CD4-positive, alpha-beta T cell treated with Interleukin-6 at 100 ng/mL for 8 hours (primary cell): Measurements from ENCODE around the gene COX6A2.

Experiments used
- DNase-seq: peaks from one replicate; pipeline ENCODE4 v3.0.0-alpha.2; 2020; ENCODE audit warnings: mixed read lengths, low spot score

The COX6A2 gene

DNA sequence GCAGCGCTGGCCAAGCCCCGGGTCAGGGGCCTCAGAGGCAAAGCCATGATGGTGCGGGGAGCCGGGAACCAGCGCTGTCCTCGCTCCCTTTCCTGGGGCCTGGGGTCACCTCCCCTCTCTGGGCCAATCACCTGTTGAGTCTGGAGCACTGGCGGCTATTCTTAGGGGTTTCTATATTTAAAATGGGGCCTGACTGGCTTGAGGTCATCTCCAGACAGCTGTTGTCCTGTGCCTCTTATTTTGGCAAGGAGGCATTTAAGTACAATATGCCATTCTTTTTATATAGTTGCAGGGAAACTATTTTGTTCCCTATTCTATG is at the start of gene COX6A2:
Gene COX6A2 (minus strand): TSS at position 82 of the 319 bp plus-strand sequence. CDS start 35 bp downstream, at position 47.
- DNase-seq = no peak

DNA sequence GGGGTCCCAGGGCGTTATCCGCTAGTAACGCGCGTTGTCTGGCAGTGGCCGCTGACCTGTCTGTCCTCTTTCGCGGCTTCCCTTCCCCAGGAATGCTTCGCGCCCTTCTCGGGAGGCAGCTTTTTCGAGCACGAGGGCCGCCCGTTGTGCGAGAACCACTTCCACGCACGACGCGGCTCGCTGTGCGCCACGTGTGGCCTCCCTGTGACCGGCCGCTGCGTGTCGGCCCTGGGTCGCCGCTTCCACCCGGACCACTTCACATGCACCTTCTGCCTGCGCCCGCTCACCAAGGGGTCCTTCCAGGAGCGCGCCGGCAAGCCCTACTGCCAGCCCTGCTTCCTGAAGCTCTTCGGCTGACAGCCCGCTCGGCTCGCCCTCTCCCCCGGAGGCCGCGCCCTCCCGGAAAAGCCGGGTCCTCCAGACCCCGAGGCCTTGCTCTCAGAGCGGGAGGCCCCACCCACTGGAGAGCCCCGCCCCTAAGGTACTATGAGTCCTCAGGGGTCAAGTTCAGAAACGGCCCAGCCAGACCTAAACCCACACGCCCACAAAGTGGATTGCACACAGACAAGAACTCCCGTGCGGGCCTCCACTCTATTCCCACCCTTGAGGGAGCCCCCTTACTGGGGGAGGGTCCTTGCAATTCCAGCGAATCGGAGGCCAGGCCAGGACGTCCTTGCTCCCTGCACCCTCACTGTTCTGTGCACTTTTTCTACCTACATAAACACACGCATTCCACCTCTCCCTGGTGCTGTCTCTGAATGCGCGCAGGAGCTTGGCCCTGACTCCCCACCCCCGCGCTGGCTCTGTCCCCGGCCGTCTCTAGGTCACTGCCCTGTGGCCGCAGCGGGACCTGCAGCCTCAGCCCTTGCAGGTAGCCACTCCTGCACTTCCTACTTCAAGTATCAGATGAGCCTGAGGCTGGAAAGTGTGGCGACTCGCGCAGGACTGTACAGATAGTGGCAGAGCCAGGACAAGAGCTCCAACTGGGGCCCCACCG is 49.4 kb upstream of the COX6A2 start:
- DNase-seq = peak; percentile 27

DNA sequence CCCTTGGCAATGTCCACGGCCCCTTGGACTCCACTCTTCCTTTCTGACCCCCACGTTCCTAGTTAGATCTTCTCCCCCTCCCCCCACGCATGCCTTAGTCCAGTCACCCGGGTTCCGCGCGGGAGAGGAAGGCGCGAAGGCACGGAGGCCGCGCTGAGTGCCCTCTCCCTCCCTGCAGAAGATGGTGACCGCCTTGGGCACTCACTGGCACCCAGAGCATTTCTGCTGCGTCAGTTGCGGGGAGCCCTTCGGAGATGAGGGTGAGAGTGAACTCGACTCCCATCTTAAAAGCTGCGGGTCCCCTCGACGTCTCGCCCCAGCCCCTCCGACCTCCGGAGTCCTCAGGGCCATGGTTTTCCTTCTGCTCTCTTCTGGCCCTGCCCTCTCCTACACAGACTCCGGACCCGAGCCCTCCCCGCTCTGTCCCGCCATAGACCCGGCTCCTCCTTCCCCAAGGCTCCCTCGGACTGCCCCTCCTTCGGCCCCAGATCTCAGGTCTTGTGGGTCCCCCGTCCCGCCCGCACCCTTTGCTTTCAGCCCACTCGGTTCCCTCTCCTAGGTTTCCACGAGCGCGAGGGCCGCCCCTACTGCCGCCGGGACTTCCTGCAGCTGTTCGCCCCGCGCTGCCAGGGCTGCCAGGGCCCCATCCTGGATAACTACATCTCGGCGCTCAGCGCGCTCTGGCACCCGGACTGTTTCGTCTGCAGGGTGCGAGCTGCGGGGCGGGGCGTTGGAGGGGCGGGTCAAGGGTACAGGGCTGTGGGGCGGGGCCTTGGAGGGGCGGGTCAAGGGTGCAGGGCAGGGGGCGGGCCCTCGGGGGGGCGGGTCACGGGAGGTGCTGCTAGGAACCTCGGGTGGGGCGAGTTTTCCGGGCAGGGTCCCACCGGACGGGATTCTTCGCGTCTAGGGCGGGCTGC is 48.4 kb upstream of the COX6A2 start:
- peak; percentile 93 for DNase-seq

DNA sequence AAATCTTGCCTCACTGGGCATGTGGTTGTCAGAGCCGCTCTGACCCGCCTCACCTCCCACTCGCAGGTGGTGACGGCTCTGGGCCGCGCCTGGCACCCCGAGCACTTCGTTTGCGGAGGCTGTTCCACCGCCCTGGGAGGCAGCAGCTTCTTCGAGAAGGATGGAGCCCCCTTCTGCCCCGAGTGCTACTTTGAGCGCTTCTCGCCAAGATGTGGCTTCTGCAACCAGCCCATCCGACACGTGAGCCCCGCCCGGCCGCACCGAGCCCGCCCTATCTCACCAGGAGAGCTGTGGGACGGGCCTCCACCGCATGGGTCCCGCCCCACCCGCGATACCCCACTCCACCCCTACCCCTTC is 47.8 kb upstream of the COX6A2 start:
- DNase-seq = no peak

DNA sequence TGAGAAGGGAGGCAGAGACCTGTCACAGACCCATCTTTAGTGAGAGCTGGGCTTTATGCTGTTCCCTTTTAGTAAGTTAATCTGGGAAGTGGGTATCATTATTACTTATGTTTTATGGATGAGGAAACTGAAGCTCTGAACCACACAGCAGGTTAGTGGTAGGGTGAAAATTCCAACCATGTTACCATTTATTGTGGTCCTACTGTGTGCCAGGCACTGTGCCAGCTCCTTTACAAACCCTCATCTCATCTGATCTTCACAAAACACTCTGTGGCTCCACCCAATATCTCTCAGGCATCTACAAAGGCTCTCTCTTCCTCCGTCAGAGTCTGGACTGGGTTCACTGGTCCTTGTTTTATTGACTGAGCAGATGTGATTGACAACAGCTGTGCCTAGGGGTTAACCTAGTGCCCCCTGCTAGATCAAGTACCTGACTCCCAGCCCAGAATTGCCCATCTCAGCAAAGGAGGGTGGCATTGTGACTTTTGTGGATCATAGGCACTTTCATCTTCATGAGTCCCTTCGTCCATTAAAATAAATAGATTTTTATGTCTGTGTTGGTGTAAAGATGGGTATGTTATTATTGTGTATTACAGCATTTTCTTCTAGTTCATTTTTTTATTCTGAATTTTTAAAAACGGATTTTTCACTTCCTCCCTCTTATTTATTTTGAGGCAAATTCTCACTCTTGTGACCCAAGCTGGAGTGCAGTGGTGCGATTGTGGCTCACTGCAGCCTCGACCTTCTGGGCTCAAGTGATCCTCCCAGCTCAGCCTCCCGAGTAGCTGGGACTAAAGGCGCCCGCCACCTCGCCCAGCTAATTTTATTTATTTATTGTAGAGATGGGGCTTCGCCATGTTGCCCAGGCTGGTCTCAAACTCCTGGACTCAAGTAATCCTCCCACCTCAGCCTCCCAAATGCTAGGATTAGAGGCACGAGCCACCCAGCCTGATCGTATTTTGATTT is 46.9 kb upstream of the COX6A2 start:
- no peak for DNase-seq

DNA sequence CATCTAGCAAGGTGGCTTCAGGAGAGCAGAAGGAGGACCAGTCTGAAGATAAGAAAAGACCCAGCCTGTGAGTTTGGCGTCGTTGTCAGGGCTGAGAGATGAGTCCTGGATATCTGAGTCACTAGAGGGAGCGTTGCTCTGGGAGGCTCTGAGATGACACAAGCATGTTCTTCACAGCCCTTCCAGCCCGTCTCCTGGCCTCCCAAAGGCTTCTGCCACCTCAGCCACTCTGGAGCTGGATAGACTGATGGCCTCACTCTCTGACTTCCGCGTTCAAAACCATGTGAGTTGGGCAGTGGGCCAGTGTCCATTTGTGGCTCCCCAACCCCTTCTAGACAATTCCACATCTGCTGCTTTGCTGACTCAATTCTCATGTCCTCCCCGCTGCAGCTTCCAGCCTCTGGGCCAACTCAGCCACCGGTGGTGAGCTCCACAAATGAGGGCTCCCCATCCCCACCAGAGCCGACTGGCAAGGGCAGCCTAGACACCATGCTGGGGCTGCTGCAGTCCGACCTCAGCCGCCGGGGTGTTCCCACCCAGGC is 46.1 kb upstream of the COX6A2 start:
- no peak for DNase-seq

DNA sequence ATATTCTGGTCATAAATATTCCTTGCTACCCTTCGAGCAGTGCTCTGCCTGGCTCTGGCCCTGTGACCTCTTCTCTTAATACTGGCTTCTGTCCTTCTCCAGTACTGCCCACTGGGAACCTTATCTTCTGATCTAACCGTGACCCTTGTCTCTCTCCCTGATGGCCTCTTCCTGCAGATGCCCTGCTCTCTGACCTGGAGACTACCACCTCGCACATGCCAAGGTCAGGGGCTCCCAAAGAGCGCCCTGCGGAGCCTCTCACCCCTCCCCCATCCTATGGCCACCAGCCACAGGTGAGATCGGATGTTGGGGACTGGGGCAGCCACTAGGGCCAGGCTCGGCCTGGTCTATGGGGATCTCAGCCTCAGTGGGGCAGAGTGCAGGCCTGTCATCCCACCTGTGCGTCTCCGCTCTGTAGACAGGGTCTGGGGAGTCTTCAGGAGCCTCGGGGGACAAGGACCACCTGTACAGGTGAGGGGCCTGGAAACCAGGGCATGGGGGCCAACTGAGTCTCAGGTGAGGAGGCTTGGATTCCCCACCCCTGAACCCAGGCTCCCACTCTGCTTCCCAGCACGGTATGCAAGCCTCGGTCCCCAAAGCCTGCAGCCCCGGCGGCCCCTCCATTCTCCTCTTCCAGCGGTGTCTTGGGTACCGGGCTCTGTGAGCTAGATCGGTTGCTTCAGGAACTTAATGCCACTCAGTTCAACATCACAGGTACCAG is 45.3 kb upstream of the COX6A2 start:
- DNase-seq = no peak

DNA sequence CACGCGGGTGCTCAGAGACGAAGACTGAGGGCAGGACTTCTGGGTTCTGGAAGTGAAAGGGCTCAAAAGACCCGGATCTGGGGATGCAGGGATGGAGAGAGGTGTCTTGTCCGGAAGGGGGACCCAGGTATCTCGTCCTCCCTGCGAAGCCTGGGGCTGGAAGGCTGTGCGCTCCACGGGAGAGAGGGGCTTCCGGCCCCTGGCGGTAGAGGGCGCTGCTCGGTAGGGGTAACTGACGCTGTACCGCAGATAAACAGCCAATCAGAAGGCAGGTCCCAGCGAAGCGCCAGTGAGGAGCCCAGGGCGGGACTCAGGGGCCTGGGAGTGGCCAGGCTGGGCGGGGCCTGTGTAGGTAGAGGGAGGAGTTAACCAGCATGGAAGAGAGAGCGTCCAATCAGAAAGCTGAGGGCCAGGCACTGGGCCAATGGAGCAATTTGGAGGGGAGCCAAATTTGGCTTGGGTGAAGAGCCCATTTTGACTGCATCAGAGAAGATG is 44.6 kb upstream of the COX6A2 start:
- no peak for DNase-seq

DNA sequence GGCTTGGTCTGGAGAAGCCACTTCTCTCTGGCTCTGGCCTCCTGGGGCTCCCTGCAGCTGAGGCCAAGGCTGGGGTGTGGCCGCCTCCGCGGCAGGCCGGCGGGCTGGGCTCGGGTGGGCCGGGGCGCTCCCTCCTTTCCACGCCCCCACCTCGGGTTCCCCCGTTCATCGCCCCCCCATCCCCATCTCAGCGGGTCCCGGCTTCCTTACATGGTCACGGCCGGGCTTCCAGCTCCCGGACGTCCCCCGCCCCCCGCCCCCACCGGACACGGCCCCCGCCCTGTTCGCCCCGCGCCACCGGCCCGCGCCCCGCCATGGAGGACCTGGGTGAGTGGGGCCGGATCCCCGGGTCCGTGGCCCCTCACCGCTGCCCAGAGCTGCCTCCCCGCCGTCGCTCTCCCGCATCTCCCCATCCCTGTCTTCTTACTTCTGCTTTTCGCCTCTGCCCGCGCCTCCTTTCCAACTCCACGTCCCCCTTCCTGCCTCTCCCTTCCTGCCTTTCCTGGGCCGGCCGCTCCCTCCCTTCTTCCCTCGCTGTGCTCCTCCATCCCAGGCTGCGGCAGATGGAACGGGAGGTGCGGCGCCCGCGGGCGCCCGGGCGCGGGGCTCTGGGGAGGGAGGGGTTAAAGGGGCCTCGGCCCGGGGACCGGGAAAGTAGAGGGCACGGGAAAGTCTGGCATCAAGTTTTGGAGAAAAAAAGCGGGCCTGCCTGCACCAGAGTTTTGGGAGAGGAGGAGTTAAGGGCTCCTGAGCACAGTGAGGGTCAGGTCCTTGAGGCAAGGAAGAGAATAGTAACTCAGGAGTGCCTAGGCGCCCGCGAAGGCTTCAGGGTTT is 43.9 kb upstream of the COX6A2 start, which contains the start of gene TGFB1I1:
Gene TGFB1I1 (plus strand): TSS at position 278 of the 834 bp plus-strand sequence. CDS start 37 bp downstream, at position 315.
- DNase-seq = no peak

DNA sequence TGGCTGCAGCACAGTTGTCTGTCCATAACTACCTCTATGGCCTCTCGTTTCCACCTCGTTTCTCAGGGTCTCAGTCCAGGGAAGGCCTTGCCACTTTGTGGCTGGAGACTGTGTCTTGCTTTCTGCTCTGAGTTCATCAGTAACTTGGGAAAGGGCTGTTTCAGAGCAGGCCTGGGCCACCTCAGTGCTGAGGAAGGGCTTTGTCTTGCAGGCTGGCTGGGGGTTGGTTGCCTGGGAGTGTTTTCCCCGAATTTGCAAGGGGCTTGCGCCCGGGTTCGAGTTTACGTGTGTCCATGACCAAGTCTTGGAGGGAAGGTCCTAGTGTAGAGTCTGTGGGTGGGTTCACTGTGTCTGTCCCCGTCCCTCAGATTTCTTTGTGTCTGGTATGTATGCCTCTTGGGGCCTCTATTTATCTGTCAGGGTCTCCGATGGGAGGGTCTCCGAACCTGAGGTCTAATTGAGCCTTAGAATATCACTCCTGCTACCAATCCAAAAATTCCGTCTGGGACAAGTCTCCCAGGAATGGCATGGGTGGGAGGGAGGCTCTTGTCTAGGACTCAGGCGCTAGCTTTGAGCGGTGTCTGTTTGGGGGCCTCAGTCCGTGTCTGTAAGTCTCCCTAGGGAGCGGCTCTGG is 43.2 kb upstream of the COX6A2 start:
- DNase-seq = no peak

DNA sequence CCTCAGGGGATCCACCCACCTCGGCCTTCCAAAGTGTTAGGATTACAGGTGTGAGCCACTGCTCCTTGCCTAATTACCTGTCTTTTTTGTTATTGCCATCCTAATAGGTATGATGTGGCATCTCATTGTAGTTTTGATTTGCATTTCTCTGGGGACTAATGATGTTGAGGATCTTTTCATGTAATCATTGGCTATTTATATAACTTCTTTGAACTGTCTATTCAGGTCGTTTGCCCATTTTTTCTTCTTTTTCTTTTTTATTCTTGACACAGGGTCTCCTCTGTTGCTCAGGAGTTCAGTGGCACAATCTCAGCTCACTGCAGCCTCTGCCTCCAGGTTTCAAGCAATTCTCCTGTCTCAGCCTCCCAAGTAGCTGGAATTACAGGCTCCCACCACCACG is 42.5 kb upstream of the COX6A2 start:
- DNase-seq = no peak

DNA sequence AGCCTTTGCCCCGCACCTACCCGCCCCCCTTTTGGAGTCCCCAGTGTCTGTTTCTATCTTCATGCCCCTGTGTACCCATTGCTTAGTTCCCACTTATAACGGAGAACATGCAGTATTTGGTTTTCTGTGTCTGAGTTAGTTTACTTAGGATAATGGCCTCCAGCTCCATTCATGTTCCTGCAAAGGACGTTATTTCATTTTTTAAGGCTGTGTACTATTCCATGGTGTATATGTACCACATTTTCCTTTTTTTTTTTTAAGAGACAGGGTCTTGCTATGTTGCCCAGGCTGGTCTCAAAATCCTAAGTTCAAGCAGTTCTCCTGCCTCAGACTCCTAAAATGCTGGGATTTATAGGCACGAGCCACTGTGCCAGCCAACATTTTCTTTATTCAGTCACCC is 39.7 kb upstream of the COX6A2 start:
- no peak for DNase-seq

DNA sequence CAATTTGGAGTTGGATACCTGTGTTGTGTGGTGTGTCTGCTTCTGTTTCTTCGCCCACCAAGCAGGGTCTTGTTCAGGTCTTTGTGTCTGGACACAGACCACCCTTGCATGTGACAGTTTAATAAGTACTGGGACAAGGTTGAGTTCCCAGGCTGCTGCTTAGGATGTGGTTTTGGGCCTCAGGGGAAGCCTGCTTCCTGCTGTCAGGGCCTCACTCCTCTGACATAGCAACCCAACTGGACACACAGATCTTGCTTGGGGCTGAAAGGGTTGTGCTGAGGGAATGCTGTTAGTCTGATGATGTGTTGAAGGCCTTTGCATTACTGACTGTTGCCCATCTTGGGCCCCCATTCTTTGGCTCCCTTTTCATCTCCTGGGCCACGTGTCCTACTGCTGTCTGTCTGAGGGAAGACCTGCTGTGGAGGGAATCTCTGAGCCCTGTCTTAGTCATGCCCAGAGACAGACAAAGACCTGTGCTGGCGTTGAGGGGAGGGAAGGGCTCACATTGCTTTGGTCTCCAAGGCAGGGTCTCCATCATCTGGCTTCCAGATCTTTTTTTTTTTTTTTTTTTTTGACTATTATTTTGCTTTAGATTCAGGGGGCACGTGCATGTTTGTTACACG is 39.1 kb upstream of the COX6A2 start:
- peak; percentile 42 for DNase-seq

DNA sequence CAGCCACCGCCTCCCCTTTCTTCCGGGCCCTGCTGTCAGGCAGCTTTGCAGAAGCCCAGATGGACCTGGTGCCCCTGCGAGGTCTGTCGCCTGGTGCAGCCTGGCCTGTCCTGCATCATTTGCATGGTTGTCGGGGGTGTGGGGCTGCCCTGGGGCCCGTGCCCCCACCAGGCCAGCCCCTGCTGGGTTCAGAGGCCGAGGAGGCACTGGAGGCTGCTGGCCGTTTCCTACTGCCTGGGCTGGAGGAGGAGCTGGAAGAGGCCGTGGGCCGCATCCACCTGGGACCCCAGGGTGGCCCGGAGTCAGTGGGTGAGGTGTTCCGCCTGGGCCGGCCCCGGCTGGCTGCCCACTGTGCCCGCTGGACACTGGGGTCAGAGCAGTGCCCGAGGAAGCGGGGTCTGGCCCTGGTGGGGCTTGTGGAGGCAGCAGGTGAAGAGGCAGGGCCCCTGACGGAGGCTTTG is 38.3 kb upstream of the COX6A2 start:
- DNase-seq = no peak

DNA sequence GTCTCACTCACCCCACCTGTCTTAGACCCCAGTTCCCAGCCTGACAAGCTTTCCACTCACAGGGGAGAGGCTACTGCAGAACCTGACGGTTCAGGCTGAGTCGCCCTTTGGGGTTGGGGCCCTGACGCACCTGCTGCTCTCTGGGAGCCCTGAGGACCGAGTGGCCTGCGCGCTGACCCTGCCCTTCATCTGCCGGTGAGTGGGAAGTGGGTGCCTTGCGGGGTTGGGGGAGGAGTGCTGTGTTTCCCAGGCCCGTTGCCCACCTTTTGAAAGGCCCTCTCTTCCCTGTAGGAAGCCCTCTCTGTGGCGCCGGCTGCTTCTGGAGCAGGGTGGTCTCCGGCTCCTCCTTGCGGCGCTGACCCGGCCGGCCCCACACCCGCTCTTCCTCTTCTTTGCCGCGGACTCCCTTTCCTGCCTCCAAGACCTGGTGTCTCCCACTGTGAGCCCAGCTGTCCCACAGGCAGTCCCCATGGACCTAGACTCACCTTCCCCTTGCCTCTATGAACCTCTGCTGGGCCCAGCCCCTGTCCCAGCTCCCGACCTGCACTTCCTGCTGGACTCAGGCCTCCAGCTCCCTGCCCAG is 37.7 kb upstream of the COX6A2 start:
- DNase-seq = no peak

DNA sequence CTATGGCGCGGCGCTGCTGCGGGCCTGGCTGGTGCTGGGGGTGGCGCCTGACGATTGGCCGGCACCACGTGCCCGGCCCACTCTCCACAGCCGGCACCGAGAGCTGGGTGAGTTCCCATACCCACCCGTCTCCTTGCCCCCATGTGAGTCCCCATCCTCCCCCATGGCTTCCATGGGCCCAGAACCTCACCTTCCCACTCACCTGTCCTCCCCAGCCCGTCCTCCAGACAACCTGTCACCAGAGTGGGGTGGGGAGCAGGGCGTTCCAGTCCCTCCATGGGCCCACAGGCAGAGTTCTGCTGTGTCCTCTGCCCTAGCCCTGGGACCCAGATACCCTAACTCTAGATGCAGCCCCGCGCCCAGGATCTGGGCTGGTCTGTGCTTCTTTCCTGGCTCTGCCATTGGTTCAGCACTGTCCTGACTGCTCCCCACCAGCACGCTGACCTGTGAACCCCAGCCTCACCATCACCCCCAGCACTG is 36.7 kb upstream of the COX6A2 start:
- DNase-seq = no peak

DNA sequence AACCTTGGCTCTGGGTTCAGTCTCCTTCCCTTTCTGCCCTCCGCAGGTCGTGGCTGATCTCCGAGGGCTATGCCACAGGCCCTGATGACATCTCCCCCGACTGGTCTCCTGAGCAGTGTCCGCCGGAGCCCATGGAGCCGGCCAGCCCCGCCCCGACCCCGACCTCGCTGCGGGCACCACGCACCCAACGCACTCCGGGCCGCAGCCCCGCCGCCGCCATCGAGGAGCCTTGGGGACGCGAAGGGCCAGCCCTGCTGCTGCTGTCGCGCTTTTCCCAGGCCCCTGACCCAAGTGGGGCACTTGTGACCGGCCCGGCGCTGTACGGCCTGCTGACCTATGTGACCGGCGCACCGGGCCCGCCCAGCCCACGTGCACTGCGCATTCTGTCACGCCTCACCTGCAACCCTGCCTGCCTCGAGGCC is 36.2 kb upstream of the COX6A2 start:
- DNase-seq = no peak
